GM12801 (cell line): Measurements from ENCODE around the gene CAPZB.

Experiments used
- CTCF ChIP-seq: IDR thresholded peaks from one replicate; pipeline ENCODE4 v1.5.1; 2011; ENCODE audit warnings: control low read depth; ENCODE audit not compliant: insufficient read length; ENCODE audit errors: extremely low read depth

The CAPZB gene

GRCh38 chr1:19388980-19389379, 96.4 kb downstream of the CAPZB start:
- no peak for TF ChIP-seq CTCF

- TF ChIP-seq CTCF = no peak
These were observed 98.3 kb downstream of the CAPZB start for GRCh38 chr1:19387045-19387467.

- TF ChIP-seq CTCF = no peak
These were observed 99.3 kb downstream of the CAPZB start for GRCh38 chr1:19385869-19386591.

- TF ChIP-seq CTCF = no peak
These were observed 100.1 kb downstream of the CAPZB start for GRCh38 chr1:19385221-19385620.

- no peak for TF ChIP-seq CTCF
These were observed 100.6 kb downstream of the CAPZB start for GRCh38 chr1:19384772-19385187.

GRCh38 chr1:19384113-19384512, 101.2 kb downstream of the CAPZB start:
- no peak for TF ChIP-seq CTCF

- no peak for TF ChIP-seq CTCF
These were observed 103.1 kb downstream of the CAPZB start for GRCh38 chr1:19382222-19382621.
